NCI-H2107 treated with DMSO at 0.1 percent for 48 hours (cell line): ENCODE results near the gene PACRGL.
"Not testable (repeated sequence)": the region's sequence is repeated elsewhere in the genome, so short reads cannot be mapped to it uniquely, and the experiment has no call there.

Experiments used
- DNase-seq: peaks from one replicate; lab custom pipeline; 2025; ENCODE audit not compliant: unreplicated experiment; lab: John Stamatoyannopoulos, UW

Gene PACRGL

DNA sequence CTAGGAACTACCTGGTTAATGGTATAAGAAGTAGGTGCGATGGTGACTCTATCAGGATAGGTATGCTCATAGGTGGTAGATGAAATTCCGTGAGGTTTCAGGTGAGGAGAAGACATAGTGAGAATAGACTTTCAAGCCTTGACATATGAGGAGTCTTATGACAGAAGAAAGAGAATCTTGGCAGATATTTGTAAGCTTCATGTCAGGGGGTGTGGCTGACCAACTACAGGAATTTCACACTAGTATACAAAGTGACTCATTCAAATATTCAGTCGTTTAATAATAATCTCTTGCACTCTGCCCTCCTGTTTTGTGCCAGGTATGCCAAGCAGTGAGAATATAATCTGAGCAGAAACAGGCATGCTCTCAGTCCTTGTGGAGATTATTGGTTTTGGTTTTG, 22.8 kb downstream of the PACRGL start:
- DNase-seq = no peak

DNA sequence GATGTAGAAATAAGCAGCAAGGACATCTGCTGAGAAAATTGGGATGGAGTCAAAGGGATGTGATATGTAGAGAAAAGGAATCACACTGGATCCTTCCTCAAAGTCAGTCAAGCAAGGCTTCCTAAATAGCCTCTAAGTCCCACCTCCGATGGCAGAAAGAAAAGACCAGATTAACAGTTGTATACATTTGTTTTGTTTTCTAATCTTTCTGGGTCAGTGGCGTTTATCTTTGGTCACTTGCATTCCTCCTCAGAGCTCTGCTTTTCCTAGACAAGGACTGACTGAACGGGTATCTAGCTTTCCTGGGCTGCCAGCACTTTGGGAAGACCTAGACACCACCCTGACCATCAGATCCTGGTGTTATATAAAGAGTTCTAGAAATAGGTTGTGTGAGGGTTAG, 23.2 kb downstream of the PACRGL start:
- no peak for DNase-seq

DNA sequence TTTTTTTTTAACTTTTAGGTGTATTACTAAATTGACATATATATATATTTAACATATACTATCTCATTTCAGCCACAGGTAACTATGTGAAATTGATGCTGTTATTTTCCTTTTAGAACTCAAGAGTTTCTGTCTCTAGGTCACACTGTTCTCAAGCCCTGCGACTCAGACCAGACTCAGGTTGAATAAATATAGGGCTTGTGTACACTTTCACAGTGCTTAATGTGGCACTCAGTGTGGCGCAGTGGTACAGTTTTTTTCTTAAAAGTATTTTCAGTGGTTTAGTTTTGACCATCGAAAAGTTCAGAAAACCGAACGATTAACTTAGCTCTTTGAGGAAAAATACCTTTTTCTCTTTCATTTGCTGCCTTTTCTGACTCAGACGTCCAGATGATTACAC, 24.7 kb downstream of the PACRGL start:
- no peak for DNase-seq

- DNase-seq = no peak
These were observed 35.7 kb downstream of the PACRGL start for GRCh38 chr4:20735931-20736330.

DNA sequence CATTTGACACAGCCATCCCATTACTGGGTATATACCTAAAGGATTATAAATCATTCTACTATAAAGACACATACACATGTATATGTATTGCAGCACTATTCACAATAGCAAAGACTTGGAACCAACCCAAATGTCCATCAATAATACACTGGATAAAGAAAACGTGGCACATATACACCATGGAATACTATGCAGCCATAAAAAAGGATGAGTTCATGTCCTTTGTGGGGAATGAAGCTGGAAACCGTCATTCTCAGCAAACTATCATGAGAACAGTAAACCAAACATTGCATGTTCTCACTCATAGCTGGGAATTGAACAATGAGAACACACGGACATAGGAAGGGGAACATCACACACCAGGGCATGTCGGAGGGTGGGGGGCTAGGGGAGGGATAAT, 45.7 kb downstream of the PACRGL start:
- not testable (repeated sequence) for DNase-seq

DNA sequence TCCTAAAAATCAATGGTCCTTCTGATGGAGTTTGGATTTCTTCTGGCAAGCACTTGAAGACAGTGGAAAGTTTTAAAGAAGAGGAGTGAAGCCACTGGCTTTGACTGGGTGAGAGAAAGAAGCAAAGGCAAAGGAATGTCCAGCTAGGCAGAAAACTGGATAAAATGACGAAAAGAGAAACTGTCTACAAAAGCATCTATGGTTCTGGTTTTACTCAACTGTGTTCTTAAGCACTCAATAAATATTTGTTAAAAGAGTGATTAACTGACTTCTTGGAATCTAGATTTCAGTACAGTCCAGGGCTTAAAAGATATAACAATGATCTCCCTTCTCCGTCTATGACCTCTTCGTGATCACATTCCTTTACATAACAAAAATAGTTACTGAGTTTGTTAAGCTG, 52.4 kb downstream of the PACRGL start:
- DNase-seq = no peak

- DNase-seq = no peak
These were observed 53.8 kb downstream of the PACRGL start for GRCh38 chr4:20754036-20754435.

- DNase-seq = no peak
These were observed 59.8 kb downstream of the PACRGL start for GRCh38 chr4:20760053-20760452.

DNA sequence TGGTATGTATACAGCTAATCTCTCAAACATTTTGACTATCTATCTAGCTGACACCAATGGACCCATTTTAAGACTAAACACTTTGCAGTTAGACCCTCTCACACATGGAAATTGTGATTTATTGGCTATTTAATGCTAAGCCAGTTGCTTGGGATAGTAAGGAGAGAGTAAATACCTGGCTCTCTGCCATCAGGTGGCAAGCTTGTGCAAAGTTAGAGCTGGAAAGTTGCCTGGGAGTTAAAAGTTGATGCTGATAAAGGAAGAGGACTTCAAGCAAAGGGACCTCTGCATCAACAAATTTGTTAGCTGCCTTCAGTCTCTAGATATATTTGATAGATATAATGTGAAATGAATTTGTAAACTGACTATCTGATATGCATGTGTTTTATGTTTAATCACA, 61.1 kb downstream of the PACRGL start:
- no peak for DNase-seq

DNA sequence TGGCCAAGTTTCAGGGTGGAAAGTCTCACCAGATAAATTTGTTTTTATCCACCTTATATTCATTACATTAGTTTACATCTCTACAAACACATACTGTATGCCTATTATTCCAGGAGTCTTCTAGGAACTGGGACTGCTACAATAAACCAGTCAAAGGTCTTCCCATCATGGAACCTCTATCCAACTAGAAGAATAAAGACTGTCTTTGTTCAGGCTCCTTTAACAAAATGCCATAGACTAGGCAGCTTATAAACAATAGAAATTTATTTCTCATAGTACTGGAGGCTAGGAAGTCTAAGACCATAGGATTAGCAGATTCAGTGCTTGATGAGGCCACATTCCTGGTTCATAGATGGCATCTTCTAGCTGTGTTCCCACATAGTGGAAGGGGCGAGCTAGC, 61.6 kb downstream of the PACRGL start:
- no peak for DNase-seq

DNA sequence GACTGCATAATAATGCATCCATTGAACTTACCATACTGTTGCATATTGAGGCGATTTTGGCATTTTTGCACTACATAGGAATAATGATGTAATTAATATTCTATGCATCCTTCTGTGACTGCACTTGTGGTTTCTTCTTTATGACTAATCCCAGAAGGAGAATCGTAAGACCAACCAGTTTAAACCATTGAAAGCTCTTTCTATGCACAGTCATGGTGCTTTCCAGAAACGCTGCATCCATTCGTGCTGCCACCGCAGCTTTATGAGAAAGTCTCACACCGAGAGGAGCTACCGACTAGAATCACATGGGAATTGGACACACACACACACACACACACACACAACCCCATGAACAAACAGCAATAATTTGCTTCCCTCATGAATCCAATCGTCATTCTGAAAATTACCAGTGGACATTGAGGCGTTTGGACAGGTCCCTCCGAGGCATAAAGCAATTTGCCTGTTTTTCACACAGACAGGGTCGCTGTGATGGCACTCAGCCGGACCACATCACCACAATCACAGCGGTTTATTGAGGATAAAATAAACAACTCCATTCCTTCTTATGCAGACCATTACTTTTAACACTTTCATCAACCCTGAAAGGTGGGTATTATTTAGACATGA, 64.2 kb downstream of the PACRGL start:
- no peak for DNase-seq

DNA sequence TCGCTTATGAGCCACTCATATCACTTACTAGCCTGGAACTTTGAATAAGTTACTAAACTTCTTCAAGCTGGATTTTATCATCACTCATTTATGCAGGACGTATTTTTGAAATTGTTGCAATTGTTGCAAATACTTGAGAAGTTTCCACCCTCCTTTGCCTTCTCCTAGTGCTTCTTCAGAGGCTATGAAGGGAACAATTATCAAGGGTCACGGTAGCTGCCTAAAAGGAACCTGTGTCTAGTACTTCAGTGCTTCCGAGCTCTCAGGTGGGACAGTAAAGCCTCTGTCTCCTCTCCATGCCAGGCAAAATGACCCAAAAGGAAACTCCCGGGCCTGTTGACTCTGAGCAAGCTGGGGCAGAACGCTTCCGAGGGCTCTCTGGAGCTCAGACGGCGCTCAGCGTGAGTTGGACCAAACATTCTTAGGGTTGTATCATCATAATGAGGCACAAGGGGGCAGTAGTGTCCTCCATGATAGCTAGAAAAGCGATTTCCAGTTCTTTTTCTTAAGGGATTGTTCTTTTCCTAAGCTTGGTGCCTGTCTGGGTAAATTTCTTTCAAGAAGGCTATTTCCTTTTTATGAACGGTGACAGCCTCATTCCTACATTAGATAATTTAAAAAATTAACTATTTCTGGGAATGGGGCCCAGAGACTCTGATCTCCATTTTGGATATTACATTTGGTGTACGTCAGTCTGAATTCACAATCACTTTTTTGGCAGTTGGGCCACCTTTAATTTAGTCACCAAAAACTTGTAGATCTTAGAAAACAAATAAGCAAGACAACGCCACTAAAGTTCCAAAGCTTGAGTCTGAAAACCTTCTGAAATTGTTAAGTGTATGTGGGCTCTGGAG, 73.1 kb downstream of the PACRGL start:
- DNase-seq = peak; percentile 0

- no peak for DNase-seq
These were observed 78.6 kb downstream of the PACRGL start for GRCh38 chr4:20778896-20779295.

GRCh38 chr4:20783134-20783533, 82.9 kb downstream of the PACRGL start:
- not testable (repeated sequence) for DNase-seq

DNA sequence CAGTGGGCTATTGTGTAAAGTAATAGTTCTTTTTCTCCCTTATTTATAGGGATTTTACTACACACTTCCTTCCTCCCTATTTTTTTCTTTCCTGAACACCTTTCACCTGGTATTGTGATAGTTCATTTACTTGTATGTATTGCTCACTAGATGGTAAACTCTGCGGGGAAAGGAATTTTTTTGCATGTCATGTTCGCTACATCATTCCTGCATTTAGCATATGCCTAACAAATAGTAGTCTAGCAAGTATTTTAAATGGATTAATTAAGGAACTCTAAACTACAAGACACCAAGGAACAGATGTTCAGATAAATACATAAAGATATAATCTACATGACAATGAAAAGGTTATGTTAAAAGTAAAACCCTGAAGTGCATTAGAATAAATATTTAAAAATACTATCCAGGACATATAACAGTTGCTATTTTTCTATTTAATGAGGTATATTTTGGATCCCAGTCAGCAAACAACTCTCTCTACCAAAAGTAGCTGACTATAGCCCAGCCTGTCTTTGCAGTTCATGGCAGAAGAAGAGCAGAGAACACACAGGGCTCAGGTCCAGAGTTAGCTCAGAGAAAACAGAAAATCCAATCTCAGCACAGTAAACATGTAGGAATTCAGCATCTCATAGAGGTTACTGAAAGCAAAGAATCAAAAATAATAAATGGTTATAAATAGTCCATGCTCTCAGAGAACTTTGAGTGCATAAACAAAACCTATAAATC, 87.8 kb downstream of the PACRGL start:
- no peak for DNase-seq
